Middle frontal gyrus (tissue), 1 donor: ENCODE results near the gene TRMO.

Source experiments
- DNase-seq: peaks from one replicate; pipeline ENCODE4 v3.0.0-alpha.2; 2015; ENCODE audit warnings: low spot score; ENCODE audit errors: extremely low spot score

The TRMO gene

DNA sequence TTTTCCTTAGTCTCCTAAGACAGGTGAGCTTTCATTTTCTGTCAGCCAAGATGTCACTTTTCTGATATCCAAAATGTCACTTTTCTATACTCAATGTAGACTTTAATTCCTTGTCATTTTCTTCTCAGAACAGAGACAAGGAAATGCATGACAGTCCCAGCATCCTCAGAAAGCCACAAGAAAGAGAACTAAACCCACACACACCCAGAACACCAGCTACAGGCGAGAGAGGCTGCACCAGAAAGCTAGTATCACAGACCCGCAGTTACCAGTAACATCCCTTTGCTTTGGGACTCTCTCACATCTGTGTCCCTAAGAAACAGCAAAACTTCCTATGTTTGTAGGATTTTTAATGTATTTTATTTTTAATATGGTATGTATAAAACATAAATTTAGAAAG is 17.1 kb downstream of the TRMO start:
- no peak for DNase-seq

DNA sequence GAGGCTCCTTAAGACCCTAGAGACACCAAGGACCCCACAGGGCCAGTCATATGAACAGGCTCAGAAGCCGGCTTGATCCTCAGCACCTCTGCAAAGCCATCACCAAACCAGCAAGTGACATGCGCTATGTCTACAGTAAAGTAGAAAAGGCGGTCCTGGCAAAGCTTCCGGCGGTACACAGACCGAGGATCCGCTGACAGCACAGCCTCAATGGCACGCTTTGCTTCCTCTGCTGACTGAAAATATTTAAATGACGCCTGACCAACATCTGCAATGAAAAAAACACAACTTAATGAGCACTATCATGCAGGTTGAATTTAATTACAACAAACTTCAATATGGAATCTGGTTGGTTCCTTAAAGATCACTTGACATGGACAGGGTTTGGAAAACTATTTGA is 17.6 kb downstream of the TRMO start:
- no peak for DNase-seq

DNA sequence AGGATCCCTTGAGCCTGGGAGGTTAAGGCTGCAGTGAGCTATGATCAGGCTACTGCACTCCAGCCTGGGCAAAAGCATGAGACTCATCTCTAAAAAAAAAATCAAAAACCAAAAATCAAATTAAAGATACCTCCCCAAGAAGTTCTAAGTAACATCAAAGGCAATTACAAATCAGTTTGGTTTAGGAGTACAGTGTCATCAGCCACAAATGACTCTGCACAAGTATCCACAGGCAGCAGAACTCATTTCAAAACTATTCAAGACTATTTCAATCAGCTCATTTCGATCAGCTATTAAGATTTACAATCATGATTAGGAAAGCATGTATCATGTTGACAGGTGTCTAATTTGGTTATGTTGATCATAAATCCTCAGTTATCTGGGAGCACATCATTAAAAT is 19.1 kb downstream of the TRMO start:
- no peak for DNase-seq

DNA sequence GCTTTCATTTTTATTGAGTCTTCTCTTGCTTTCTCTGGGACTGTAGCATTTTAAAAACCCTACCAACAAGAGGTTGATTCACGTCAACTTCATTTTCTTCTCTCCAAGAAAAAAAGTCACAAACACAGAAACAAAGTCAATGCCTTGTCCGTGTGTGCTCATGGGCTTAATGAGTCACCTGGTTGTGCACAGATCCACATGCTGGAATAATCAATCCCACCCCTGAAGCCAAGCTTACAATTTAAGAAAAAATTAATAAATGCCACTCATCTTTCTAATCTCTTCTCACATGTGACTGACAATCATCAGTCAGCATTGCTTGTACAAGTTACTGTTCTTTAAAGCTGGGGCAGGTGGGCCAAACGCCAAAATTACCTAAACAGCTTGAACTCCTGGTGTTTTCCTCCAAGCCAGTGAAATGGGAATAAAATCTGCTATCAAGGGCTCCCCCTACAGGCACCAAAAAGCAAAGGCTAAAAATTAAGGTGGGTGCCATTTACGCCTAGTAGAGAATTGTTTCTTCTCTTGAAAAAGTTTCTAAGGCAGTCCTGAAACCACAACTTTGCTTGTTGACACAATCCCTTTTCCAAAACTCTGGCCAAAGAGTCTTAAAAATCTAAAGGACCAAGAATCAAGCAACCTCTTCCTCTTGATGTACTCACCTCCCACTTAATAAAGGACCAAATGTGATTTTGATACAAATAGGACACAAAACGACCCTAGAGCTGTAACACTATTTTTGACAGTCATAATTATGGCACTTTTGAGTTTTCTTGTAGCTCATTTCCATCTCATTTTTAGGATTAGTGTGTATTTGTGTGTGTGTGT is 21.3 kb downstream of the TRMO start:
- no peak for DNase-seq

DNA sequence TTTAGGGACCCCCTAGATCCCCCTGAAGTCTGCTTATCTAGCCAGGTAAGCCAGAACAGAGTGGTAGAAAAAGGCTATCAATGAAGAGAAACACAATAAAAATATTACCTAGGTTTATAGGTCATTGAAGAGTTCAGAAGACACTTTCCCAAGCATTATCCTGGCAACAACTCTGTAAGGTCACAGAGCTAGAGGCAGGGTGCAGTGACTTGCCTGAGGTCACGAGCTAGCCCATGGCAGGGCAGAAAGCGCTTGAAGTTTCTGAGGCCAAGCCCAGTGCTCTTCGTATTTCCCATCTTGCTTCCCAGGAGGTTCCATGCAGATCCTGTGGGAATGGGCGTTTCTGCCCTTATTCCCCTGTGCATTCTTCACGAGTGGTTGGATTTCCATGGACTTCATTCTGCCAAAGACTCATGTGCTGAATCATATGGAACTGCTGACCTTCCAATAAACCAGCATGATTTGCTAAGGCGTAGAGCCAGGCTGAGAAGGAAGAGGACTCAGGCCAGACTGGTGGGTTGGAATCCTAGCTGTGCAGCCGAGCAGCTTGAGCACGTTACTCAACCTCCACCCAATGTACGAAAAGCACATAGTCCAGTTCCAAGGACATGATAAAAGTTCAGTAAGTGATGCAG is 22.1 kb downstream of the TRMO start:
- no peak for DNase-seq

DNA sequence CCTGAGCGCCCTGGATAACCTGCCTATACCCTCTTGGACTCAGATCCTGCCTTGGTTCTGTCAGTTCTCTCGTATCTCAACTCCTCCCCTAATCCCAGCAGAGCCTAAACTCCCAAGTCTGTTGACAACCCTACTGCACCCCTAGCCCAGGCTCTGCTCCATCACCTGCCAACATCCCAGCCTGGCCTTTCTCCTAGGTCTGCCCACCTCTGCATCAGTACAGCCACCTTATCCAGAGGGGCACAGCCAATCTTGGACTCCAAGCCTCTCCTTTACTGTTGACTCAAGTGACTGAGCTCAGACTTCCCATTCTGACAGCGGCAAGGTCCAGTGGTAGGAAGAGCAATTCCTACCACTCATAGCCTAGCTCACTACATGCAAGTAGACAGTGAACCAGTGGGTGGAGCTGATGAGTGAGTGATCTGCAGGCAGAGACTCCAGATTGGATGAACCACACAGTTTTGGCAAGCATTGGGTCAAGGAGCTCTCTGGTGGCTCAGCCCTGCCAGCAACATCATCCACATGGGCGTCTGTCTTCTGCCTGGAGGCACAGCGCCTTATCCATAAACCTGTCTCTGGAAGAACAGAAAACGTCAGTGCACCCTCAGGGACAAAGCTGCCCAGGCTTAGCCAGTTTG is 26.5 kb downstream of the TRMO start:
- DNase-seq, result no peak

DNA sequence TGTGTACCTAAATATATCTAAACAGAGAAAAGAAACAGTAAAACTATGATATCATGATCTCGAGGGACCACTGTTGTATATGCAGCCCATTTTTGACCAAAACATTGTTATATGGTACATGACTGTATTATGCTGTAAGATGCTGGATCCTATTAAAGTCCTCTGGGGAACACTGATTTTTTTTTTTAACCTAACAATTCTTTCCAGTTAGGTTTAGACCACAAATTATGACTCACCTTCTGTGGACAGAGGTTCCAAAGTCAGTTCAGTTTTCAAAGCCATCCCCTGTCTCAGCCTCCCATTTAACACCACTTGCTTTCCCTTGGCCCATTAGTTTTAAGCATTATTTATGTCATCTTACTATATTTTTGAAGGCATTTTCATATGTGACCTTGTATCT is 27.1 kb downstream of the TRMO start:
- no peak for DNase-seq

DNA sequence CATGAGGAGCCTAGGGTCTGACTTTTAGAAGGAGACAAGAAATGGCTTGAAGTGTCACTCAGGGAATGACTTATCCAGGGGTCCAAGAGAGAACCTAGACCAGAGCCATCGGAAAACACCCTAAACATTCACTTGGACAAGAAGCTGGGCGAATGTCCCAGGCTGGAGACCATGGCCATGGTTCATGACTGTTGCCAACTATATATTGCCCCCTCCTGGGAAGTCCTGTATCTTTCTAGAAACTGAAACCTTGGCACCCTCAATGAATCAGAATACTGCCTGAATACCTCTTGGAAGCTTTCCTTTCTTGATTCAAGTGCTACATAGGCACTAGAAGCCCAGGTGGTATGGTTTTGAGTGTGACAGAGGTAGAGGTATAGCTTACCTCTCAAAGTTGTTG is 29.9 kb downstream of the TRMO start:
- DNase-seq, result no peak

DNA sequence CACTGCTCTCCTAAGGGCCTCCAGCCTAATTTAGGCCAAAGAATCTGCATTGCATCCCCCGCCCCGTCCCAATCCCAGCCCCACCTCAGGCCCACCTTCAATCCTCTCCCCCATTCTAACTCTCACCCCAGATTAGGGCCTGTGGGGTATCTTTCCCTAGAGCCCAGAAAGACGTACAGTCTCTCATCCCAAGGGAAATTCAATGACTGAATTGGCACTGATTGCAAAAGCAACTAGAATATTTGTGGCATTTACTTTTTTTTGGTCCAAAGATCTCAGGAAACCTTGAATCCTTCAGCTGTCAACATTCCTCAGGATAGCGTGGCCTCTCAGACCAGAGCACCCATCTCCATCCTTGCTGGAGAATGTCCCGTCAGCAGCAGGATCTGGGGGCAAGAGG is 30.6 kb downstream of the TRMO start:
- no peak for DNase-seq

DNA sequence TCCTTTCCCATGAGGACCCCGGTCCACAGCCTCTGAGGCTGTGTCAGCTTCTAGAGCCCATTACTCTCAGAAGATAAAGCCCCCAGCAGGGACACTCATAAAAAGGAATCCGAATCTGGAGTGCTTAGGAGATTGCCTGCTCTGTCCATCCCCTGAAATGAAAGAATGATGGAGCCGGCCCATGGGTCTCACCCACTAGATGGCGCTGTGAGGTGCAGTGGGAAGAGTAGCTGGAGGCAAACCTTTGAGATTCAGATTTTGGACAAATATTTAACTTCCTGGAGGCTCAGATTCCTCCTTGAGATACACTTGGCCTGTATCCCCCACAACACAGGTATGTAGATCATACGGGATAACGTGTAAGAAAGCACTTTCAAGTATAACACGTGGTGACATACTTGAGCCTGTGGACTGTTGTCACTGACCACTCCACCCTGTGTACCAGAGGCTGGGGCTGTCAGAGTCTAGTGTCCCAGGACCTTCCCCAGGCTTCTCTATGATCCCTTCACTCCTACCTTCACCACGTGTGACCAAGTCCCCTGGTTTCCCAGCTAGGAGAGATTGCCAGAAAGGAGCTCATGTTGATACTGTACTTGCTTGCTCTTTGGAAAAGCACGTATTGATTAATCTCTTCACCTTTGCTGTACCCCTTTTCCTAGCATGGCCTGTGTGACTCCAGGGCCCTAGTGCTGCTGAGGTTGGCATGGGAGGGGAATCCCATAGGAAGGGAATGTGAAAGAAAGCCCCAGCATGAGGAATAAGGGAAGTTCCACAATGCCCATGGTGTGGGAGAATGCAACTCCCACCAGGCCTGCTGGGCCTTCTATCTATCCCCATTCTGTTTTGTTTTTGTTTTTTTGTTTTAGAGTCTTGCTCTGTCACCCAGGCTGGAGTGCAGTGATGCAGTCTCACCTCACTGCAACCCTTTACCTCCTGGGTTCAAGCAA is 32.1 kb downstream of the TRMO start:
- DNase-seq, result no peak

DNA sequence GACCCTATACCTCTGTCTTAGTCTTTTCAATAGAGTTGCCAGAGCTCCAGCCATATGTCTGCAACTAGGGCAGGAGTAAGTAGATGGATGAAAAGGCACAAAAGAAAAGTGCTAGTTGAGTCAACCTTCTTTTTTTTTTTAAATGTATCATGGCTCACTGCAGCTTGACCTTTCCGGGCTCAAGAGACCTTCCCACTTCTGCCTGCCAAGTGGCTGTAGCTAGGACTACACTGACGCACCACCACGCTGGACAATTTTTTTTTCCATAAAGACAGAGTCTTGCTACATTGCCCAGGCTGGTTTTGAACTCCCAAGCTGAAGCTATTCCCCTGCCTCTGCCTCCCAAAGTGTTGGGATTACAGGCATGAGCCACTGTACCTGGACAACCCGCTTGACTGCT is 42.0 kb downstream of the TRMO start:
- no peak for DNase-seq

DNA sequence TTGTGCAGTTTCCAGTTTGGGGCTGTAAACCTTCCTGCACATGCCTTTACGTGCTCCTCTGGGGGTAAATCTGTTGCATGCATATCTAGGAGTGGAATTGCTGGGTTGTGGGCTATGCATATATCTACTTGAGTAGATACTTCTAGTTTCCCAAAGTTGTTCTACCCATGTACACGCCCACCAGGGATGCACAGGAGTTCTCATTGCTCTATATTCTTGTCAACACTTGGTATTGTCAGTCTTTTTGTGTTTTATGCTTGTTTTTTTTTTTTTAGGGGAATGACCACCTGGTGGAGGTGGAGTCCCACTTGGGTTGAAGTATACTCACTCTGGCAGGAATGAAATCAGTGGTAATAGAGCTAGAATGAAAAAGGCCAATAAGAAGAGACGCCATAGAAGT is 46.2 kb downstream of the TRMO start:
- DNase-seq, result no peak

DNA sequence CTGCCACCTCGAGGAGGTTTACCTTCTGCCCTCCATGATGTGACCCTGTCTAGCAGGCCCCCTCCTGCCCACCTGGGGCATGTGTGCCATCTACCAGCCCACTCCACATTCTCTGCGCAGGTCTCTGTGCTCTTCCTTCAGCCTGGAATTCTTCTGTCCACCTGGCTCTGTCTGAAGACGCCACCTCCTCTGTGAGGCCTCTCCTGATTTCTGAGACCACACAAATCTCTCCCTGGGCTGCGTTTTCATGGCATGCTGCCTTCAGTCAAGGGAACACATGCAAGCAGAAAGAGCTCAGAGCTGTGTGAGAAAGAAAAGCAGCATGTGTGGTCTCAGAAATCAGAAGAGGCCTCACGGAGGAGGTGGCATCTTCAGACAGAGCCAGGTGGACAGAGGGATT is 47.2 kb downstream of the TRMO start:
- DNase-seq, result no peak

DNA sequence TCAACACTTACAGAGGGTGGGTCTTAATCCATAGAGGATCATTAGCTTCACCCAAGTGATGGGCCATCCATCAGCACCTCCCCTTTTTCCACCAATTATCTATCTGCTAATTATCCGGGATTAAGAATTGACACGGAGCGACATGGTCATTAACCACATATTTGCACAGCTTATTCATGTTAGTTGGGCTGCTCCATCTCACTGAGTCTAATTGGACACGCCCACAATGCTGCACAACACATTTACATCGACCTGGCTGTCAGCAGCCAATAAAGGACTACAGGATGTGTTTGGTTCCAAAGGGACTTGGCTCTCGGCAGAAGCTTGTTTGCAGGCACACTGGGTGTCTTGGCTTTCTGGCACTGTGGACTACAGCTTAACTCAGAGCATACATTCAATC is 47.7 kb downstream of the TRMO start:
- DNase-seq, result no peak

DNA sequence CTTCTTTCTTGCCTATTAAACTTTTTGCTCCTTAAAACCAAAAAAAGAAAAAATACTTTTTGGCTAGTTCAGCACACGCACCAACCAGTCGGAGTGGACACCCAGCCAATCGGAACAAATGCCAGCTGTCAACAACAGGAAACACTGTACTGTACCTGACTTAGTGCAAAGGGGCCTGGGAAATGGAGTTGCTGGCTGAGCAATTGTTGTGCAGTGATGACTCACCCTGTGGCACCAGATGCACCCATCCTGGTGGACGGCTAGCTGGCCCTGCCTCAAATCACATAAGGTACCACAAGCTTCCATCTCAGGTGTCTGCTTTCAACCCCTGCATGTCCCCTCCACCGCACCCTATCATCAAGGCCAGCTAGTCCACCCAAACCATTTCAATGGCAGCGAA is 48.4 kb downstream of the TRMO start:
- no peak for DNase-seq

DNA sequence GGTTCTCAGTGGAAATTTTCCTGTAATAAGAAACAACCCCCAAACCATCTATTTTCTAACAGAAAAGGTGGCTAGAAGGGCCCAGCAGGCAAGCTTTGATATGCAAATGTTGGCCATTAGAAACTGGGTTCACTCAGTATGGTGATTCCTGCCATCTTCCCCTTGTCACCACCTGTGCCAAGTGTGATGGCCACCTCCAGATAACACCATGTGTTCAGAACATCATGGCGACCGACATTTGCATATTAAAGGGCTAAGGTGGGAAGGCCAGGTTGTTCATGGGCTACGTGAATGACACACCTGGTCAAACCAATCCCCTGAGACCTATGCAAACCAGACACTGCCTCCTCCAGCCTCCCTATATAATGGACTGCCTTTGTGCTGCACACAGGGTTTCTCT is 48.9 kb downstream of the TRMO start:
- DNase-seq, result no peak

DNA sequence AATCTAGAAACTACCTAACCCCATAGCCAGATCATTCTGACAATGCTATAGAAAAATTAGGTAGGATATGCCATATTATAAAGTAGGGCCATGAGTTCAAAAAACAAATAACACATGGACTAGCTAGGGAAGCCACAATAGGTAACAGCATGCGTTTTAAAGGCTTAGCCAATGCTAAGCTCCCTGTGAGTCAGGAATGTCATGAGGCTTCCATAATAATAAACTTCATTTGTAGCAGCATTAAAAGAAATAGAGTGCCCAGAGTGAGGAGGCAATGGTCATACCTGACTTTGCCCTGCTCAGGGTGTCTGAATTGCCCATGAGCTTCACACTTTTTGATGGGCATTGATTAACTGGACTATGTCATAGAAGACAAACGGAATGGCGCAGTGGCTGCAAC is 53.4 kb downstream of the TRMO start:
- DNase-seq, result no peak

DNA sequence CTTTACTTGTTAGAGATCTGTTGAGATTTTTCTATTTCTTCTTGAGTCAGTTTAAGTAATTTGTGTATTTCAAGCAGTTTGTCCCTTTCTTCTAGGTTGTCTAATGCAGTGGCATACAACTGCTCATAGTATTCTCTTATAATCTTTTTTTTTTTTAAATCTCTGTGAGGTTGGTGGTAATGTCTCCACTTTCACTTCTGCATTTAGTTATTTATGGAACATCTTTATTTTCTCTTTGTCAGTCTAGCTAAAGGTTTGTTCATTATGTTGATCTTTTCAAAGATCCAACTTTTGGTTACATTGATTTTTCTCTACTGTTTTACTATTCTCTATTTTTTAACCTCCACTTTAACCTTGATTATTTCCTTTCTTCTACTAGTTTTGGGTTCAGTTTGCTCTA is 55.5 kb downstream of the TRMO start:
- no peak for DNase-seq

DNA sequence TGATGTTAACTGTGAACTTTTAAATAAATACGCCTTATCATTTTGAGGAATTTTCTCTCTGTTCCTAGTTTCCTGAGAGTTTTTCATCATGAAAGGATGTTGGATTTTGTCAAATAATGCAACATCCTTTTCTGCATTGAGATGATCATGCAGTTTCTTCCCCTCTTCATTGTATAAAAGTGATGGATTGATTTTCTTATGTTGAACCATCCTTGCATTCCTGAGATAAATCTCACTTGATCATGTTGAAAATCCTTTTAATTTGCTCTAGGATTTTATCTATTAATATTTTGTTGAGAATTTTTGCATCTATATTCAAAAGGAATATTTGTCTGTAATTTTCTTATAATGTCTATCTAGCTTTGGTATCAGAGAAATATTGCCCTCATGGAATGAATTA is 56.0 kb downstream of the TRMO start:
- DNase-seq, result no peak

DNA sequence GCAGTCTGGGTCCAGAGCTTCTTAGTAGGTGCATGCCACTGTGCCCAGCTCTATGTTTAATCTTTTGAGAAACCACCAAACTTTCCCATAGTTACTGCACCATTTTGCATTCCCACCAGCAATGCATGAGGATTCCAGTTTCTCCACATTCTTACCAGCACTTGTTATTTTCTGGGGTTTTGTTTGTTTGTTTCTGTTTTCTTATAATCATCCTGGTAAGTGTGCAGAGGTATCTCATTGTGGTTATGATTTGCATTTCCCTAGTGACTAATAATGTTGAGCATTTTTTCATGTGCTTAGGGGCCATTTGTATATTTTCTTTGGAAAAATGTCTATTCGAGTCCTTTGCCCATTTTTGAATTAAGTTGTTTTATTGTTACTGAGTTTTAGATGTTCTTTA is 57.9 kb downstream of the TRMO start:
- DNase-seq, result no peak

DNA sequence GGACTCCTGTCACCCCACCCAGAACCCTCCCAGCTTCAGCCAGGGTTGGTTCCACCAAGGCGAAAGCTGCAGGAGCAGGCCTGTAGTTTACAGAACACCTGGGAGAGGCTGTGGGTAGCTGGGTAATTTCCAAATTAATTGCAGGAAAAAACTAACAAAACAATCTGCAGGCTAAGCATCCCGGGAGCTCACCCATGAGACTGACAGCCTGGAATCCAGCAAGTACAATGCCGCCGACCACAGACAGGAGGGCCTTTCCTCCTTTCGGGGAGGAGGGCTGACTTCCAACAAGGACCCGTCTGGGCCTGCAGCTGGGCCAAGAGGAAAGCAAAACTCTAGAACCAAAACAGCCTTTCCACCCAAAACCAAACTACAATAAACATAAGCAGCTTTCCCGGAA is 59.0 kb downstream of the TRMO start:
- DNase-seq, result no peak

DNA sequence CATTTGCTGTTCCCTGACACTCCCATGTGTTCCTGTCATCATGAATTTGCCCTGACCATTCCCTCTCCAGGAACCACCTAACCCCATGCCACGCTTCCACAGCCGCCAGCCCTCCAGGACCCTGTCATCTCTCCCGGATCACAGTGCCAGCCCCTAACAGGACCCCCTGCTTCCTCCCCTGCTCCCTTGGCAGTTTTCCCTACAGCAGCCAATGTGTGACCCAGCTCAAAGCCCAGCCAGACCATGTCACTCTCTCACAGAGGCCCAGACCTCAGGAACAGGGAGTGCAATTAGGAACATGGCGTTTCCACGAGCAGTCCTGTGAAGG is 61.2 kb downstream of the TRMO start:
- DNase-seq, result no peak
